GM12878 (cell line): Measurements from ENCODE around the gene KRIT1. TPM values are rescaled to one million over a fixed set of nuclear protein-coding genes. Genes with fewer than 3 reads are reported as not detected.

ENCODE experiments used
- ATAC-seq: fragments of 200-7000 bp; cut with Tn5 transposase; 3 replicates; pipeline ENCODE4 v1.9.1; 2020; ENCODE audit warnings: mild to moderate bottlenecking, moderate library complexity
- BruUV-seq: library from RNA; stranded (reverse); fragments of 400-500 nt; replicated peaks from 2 replicates; lab custom pipeline; 2021; lab: Mats Ljungman, UMichigan
- CTCF ChIA-PET: fragments of 300-600 bp; sonication (Branson Sonifier 250); formaldehyde crosslinking; extraction: SDS; loops from one replicate; lab custom pipeline; 2021; ENCODE audit warnings: inconsistent platforms; lab: Yijun Ruan, JAX
- POLR2A ChIA-PET: fragments of 350-600 bp; formaldehyde crosslinking; extraction: SDS; loops from one replicate; lab custom pipeline; 2021; ENCODE audit warnings: inconsistent platforms; lab: Charles Lee
- RAD21 ChIA-PET: fragments of 300-600 bp; sonication (Branson Sonifier 250); formaldehyde crosslinking; loops from one replicate; lab custom pipeline; 2023; ENCODE audit warnings: antibody characterized with exemption; ENCODE audit not compliant: unreplicated experiment; lab: Charles Lee
- SMC1A ChIA-PET: fragments of 300-600 bp; sonication (Branson Sonifier 250); formaldehyde crosslinking; loops from one replicate; lab custom pipeline; 2023; ENCODE audit not compliant: unreplicated experiment, uncharacterized antibody; lab: Charles Lee
- DNase-seq: peaks from one replicate; pipeline ENCODE4 v3.0.0-alpha.2; 2011; ENCODE audit warnings: low read depth, low spot score
- FAIRE-seq: peaks from 3 replicates; lab custom pipeline; 2011; peaks lifted over from hg19 to GRCh38; lab: Jason Lieb, UNC
- H2AFZ ChIP-seq: 2 replicates; pipeline ENCODE4 v1.6.0; 2011; ENCODE audit warnings: low read depth, low read length, control low read depth; ENCODE audit not compliant: control insufficient read depth
- H3K27ac ChIP-seq: 2 replicates; pipeline ENCODE4 v1.5.1; 2011; ENCODE audit warnings: control low read depth; ENCODE audit not compliant: control insufficient read depth, insufficient read depth
- H3K27me3 ChIP-seq, 2 experiments: replicated peaks in 1 of 2; 2 replicates each; pipeline versions ENCODE4 v1.6.0 to v1.6.1; 2011; ENCODE audit warnings: low read length in 1 of 2; ENCODE audit not compliant: control insufficient read depth in 2 of 2, insufficient read depth in 2 of 2
- H3K36me3 ChIP-seq, 2 experiments: 2 replicates each; pipeline ENCODE4 v1.5.1; 2011; ENCODE audit warnings: low read length in 1 of 2; ENCODE audit not compliant: control insufficient read depth in 2 of 2, insufficient read depth in 2 of 2
- H3K4me1 ChIP-seq: 2 replicates; pipeline ENCODE4 v1.6.1; 2011; ENCODE audit warnings: mild to moderate bottlenecking, low read length, moderate library complexity, mixed read lengths; ENCODE audit not compliant: control insufficient read depth, insufficient read depth
- H3K4me2 ChIP-seq: 2 replicates; pipeline ENCODE4 v1.6.0; 2011; ENCODE audit warnings: control low read depth; ENCODE audit not compliant: control insufficient read depth, insufficient read depth
- H3K4me3 ChIP-seq: fragments of 200-600 bp; sonication (generic); 2 replicates; pipeline ENCODE4 v1.5.1; 2016
- H3K79me2 ChIP-seq: 2 replicates; pipeline ENCODE4 v1.6.0; 2011; ENCODE audit warnings: low read length; ENCODE audit not compliant: control insufficient read depth, insufficient read depth
- H3K9ac ChIP-seq: 2 replicates; pipeline ENCODE4 v1.8.0; 2011; ENCODE audit warnings: low read length, control low read depth, mixed read lengths; ENCODE audit not compliant: control insufficient read depth, insufficient read depth
- H3K9me3 ChIP-seq: replicated peaks from 3 replicates; pipeline ENCODE4 v1.5.1; 2011; ENCODE audit warnings: mild to moderate bottlenecking, low read length; ENCODE audit not compliant: control insufficient read depth, insufficient read depth
- H4K20me1 ChIP-seq: 2 replicates; pipeline ENCODE4 v1.6.0; 2011; ENCODE audit not compliant: control insufficient read depth, insufficient read depth
- HDAC2 ChIP-seq: fragments of 200-600 bp; sonication (generic); IDR thresholded peaks from 2 replicates; pipeline ENCODE4 v1.6.1; 2017
- IRF4 ChIP-seq: IDR thresholded peaks from 2 replicates; pipeline ENCODE4 v1.6.1; 2011; ENCODE audit warnings: low read depth, low read length
- KAT2A ChIP-seq: conservative IDR thresholded peaks from 2 replicates; pipeline ENCODE4 v1.6.1; 2011; ENCODE audit warnings: low read depth, low read length; ENCODE audit not compliant: control insufficient read depth
- MEF2A ChIP-seq: IDR thresholded peaks from 2 replicates; pipeline ENCODE4 v1.6.1; 2011; ENCODE audit warnings: low read depth, mild to moderate bottlenecking, low read length, moderate library complexity; ENCODE audit not compliant: insufficient read depth
- MYB ChIP-seq: fragments of 150-350 bp; IDR thresholded peaks from 2 replicates; pipeline ENCODE4 v1.6.1; 2014; ENCODE audit warnings: mild to moderate bottlenecking, low read depth, low read length, borderline replicate concordance
- NR2C2 ChIP-seq: IDR thresholded peaks from 2 replicates; pipeline ENCODE4 v1.6.1; 2011; ENCODE audit warnings: borderline replicate concordance, low read depth; ENCODE audit not compliant: control insufficient read depth, insufficient read length
- SUZ12 ChIP-seq: fragments of 200-600 bp; sonication (generic); IDR thresholded peaks from one replicate; pipeline ENCODE4 v1.6.1; 2018; ENCODE audit warnings: antibody characterized with exemption, mild to moderate bottlenecking; ENCODE audit not compliant: unreplicated experiment
- ZBED1 ChIP-seq: IDR thresholded peaks from 2 replicates; pipeline ENCODE4 v1.6.1; 2016; ENCODE audit warnings: borderline replicate concordance
- ZNF622 ChIP-seq: fragments of 450-650 bp; IDR thresholded peaks from 2 replicates; pipeline ENCODE4 v1.6.1; 2017; ENCODE audit warnings: mild to moderate bottlenecking, inconsistent platforms
- WGBS: methylation state at CpG from one replicate; pipeline ENCODE4 v1.1.6; 2016; ENCODE audit warnings: low lambda C conversion rate; ENCODE audit not compliant: insufficient replicate concordance, insufficient coverage; ENCODE audit errors: missing lambda C conversion rate; 5-methylcytosine and 5-hydroxymethylcytosine counted together
- in situ Hi-C: fragments of 300-500 bp; cut with MboI; formaldehyde crosslinking; loops from 9 replicates; pipeline ENCODE4 v1.14.3; 2018; ENCODE audit warnings: mixed read lengths
- intact Hi-C: fragments of 100-400 bp; cut with micrococcal nuclease; formaldehyde crosslinking; loops from one replicate; pipeline ENCODE4 v1.14.2; 2022; ENCODE audit not compliant: unreplicated experiment
- polyA plus RNA-seq, 11 experiments: library from polyadenylated mRNA; depleted of rRNA in 4 of 11; unstranded in 6 of 11; stranded (reverse) in 5 of 11; fragments of >200 nt; fragmentation: Nextera tagmentation in 4 of 11; fragmentation: Illumina TruSeq in 1 of 11; extraction: Ambion mirVana in 4 of 11; extraction: Trizol in 1 of 11; gene quantifications; 1 replicate in 1 of 11; 2 replicates in 10 of 11; pipeline versions ENCODE4 v1.2.1 to v1.2.3, GENCODE V29; 2011 to 2016; ENCODE audit warnings: inconsistent platforms in 2 of 11, missing spikeins in 2 of 11, low read depth in 1 of 11
- total RNA-seq, 4 experiments: library from RNA; depleted of rRNA in 3 of 4; stranded (reverse); fragments of >200 nt in 3 of 4; fragmentation: Illumina TruSeq in 1 of 4; extraction: Trizol in 1 of 4; gene quantifications; 2 replicates each; pipeline versions ENCODE4 v1.2.1 to v1.2.3, GENCODE V29; 2013 to 2021
- TF ChIP-seq, protein P1 (sequence below): IDR thresholded peaks from 2 replicates; pipeline ENCODE4 v1.6.1; 2011; ENCODE audit warnings: mild to moderate bottlenecking, low read depth, low read length, moderate library complexity; ENCODE audit not compliant: insufficient replicate concordance

Gene KRIT1
- total and polyA plus RNA-seq, 10 of the 15 experiments (the other 5 are each of a cell fraction or from before 2014, with no cell fraction given) = 12.0 to 60.1 (median 27.0) TPM

DNA sequence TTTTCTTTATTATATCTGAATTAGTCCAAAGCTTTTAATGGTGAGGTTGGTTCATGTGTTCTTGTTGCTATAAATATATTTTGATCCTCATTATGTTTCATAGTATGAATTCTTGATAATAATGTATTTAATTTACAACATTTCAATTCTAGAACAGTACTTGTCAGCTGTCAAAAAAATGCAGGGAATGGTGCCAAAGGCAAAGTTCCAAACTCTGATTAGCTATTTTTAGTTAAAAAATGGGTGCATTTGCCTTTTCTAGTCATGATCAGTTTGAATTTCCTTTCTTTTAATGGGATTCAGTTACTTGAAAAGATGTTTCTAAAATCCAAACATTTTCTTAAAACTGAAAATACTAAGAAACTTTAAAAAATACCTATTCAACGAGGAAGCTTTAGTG lies 49.7 kb upstream of the KRIT1 start:
- no TSS peak for BruUV-seq
- ChIA-PET POLR2A (interaction anchor here (0.9 to 1.2 kb wide), 2 partner anchors 47 to 50 kb away, joined by 4 to 7 read pairs; partner anchors contain the start of genes ANKIB1 and KRIT1), CTCF (interaction anchor here (0.7 to 1.2 kb wide), 3 partner anchors 34 to 116 kb away, joined by 3 to 4 read pairs (median 3); partner anchors contain the start of gene LRRD1), SMC1A (interaction anchor here (0.9 to 3.2 kb wide), 11 partner anchors 10 to 153 kb away, joined by 3 to 13 read pairs (median 4); no protein-coding TSS in a partner anchor), RAD21 (no interaction called here)
- Histone ChIP-seq H3K27me3 (no peaks in the 10 kb centered on the region), H3K4me2 (no peak overlapping the region), H3K9me3 (no peaks in the 10 kb centered on the region; the same call in 2 of the 3 replicates), H3K4me3 (no peak overlapping the region), H3K9ac (no peak overlapping the region), H4K20me1 (no peaks in the 10 kb centered on the region), H3K36me3 (peaks cover 0 to 2% of the 10 kb centered on the region in 2 experiments; a peak in 3 of 4 replicates), H2AFZ (no peak overlapping the region), H3K79me2 (peaks cover 35% of the 10 kb centered on the region), H3K4me1 (peaks cover 18% of the 10 kb centered on the region), H3K27ac (no peak overlapping the region)
- WGBS = 59% methylated on average over 1 of the region's 1 CpG
- in situ Hi-C loops (no loop called here), intact Hi-C loops (no loop called here)
- DNase-seq (no peak), FAIRE-seq (no peak), ATAC-seq (no peak)
- TF ChIP-seq, protein P1, sequence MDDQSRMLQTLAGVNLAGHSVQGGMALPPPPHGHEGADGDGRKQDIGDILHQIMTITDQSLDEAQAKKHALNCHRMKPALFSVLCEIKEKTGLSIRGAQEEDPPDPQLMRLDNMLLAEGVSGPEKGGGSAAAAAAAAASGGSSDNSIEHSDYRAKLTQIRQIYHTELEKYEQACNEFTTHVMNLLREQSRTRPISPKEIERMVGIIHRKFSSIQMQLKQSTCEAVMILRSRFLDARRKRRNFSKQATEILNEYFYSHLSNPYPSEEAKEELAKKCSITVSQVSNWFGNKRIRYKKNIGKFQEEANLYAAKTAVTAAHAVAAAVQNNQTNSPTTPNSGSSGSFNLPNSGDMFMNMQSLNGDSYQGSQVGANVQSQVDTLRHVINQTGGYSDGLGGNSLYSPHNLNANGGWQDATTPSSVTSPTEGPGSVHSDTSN = no peak
- TF ChIP-seq MEF2A (no peak), SUZ12 (no peak), ZNF622 (no peak), HDAC2 (no peak), IRF4 (no peak), MYB (no peak), ZBED1 (no peak), NR2C2 (no peak), KAT2A (no peak)
